Motor neuron (in vitro differentiated cells): ENCODE results near the gene CHST8. TPM values are rescaled to one million over a fixed set of nuclear protein-coding genes. Genes with fewer than 3 reads are reported as not detected.
A peak's percentile ranks its signal among the peaks of the same experiment; 100 is the strongest.

Experiments
- ATAC-seq, 8 experiments: fragments of 200-7000 bp; cut with Tn5 transposase; replicated peaks in 6 of 8; 2 replicates each; pipeline ENCODE4 v1.8.0; 2021; ENCODE audit warnings: mild to moderate bottlenecking in 8 of 8, moderate library complexity in 8 of 8
- H3K27ac ChIP-seq, 2 donors: fragments of 250-450 bp; sonication (Bioruptor Pico); 2 replicates each; pipeline ENCODE4 v1.9.0; 2021; ENCODE audit warnings: antibody characterized with exemption in 2 of 2, mild to moderate bottlenecking in 2 of 2, moderate library complexity in 1 of 2
- H3K4me1 ChIP-seq, 2 donors: fragments of 250-450 bp; sonication (Bioruptor Pico); replicated peaks in 1 of 2; 2 replicates each; pipeline ENCODE4 v1.6.1; 2021; ENCODE audit warnings: antibody characterized with exemption in 2 of 2, mild to moderate bottlenecking in 2 of 2, moderate library complexity in 1 of 2
- H3K4me3 ChIP-seq, 5 donors: fragments of 250-450 bp; sonication (Bioruptor Pico); 2 replicates each; pipeline ENCODE4 v1.9.0; 2021; ENCODE audit warnings: antibody characterized with exemption in 5 of 5, mild to moderate bottlenecking in 5 of 5, moderate library complexity in 4 of 5
- WGBS, 10 experiments: fragments of 450-650 bp; shearing (Covaris generic); methylation state at CpG; one replicate each; pipeline ENCODE4 v1.0.0; 2022; 5-methylcytosine and 5-hydroxymethylcytosine counted together
- in situ Hi-C, 9 experiments: fragments of 400-800 bp; cut with MboI; loops; one replicate each; pipeline ENCODE4 v1.15.0; 2021; ENCODE audit warnings: low sequenced_read_pairs in 9 of 9, low pct_unique_long_range_greater_than_20kb in 2 of 9; ENCODE audit not compliant: unreplicated experiment in 9 of 9
- total RNA-seq, 8 experiments: library from RNA; unstranded; fragments of 300-600 nt; gene quantifications; 2 replicates each; pipeline versions ENCODE4 v1.2.3 to v1.2.4, GENCODE V29; 2022

The CHST8 gene, protein sequence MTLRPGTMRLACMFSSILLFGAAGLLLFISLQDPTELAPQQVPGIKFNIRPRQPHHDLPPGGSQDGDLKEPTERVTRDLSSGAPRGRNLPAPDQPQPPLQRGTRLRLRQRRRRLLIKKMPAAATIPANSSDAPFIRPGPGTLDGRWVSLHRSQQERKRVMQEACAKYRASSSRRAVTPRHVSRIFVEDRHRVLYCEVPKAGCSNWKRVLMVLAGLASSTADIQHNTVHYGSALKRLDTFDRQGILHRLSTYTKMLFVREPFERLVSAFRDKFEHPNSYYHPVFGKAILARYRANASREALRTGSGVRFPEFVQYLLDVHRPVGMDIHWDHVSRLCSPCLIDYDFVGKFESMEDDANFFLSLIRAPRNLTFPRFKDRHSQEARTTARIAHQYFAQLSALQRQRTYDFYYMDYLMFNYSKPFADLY
- total RNA-seq, result 10 to 100 TPM in 4 of 8 experiments, 1 to 10 TPM in 3, under 1 TPM in 1; 0.84 to 17.0 (median 11.5) TPM

DNA sequence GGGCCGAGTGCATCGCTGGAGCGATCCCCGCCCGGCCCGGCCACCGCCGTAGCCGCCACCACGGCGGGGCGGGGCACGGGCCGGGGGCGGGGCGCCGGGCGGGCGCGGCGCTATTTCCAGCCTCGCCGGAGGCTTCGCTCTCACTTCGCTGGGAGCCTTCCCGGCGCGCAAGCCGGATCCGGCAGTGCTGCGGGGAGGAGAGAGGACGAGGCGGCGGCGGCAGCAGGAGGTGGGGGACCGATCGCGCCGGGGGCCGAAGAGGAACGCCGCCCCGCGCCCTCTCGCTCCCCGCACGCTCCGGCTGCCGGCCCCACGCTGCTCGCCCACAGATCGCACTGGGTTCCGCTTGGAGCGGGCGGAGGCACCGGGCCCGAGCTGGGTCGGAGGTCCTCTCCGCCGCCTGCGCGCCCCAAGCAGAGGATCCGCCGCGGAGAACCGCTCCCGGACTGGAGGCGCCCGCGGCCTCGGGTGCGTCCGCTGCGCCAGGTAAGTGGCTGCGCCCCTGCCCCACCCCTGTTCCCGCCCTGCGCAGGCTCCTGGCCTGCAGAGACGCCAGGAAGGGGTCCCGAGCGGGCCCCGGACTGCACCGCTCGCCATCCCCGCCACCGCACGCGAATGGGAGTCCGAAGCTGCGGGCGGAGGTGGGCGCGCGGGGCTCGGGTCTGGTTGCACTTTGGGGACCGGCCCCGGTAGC lies at the start of gene CHST8:
CHST8 (plus strand) TSS at position 143 of the 694 bp plus-strand sequence. CDS start 67,309 bp downstream, outside the sequence.
- Histone ChIP-seq H3K4me3 (peak within 1 kb of the TSS; percentile 45 to 77 (median 57)), H3K27ac (no peak within 1 kb of the TSS), H3K4me1 (peaks cover 14 to 19% of the 10 kb centered on the region in 2 donors)
- WGBS, 10 experiments, result 2% methylated on average over 9 of the region's 96 CpGs; no CpG with 5 or more reads in 9 of the 10 experiments
- in situ Hi-C loops, result no loop called here
- peak; percentile 72 to 86 (median 84) for ATAC-seq

DNA sequence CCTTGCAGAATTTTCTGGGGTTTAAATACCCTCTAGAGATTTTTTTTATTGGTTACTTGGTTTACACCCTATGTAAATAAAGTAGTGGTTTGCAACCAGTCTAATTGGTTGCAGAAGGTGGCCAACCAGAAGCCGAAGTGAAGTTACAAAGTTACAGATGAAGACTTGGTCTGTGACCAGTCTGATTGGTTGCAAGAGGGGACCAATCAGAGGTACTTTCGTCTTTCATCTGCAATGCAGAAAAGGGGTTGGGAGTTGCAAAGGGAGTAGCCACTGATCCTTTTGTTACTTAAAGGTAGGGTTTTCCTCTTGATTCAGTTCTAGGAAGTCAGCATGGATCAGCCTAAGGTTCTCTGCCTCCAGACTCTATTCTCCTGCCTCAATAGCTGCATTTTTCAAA lies 48.8 kb upstream of the CHST8 start:
- H3K4me1 ChIP-seq, result peaks cover 20 to 32% of the 10 kb centered on the region in 2 donors
- WGBS, 10 experiments, result 0 to 100% (median 53%) methylated on average over 1 to 2 of the region's 2 CpGs; no CpG with 5 or more reads in 1 of the 10 experiments
- in situ Hi-C loops, result no loop called here
- H3K4me3 ChIP-seq, result no peak overlapping the region
- H3K27ac ChIP-seq, result no peak overlapping the region
- ATAC-seq, result peak in 2 of 8 experiments; percentile 52 to 67

DNA sequence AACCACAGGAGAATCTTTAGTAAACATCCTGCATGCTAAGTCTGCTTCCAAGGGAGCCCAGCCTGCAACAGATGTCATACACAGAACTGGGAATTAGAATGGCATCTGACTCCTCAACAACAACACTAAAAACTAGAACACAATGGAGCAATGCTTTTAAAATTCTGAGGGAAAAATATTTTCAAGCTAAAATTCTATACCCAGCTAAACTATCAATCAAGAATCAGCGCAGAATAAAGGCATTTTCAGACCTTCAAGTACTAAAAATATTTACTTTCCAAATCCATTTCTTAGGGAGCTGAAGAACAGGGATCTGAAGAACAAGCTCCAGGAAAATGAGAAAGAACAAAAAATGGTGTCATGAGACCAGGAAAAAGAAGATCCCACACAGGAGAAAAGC lies 46.9 kb upstream of the CHST8 start:
- Histone ChIP-seq H3K4me1 (peaks cover 28 to 39% of the 10 kb centered on the region in 2 donors), H3K4me3 (no peak overlapping the region), H3K27ac (no peak overlapping the region)
- in situ Hi-C loops, result no loop called here
- WGBS, 10 experiments, result 0 to 94% (median 67%) methylated on average over 1 of the region's 1 CpG; no CpG with 5 or more reads in 3 of the 10 experiments
- no peak for ATAC-seq

DNA sequence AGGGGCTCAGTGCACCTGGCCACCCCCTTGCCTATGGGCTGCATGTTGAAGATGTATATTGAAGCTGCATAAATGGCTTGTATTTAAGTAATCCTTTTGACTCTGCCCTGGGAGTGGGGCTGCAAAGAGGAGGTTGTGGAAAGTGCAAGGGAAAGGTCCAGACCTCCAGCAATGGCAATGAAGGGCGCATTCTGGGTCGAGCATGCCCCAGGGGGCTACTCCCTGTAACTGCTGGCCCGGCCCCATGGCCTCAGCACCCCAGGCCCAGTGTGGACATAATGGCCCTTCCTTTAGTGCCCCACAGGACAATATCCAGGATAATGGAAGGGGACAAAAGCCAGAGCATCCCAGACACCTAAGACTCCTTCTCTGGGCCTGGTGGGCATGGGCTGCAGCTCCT lies 43.1 kb upstream of the CHST8 start:
- Histone ChIP-seq H3K4me3 (no peak overlapping the region), H3K4me1 (peaks cover 35 to 47% of the 10 kb centered on the region in 2 donors), H3K27ac (peak overlapping the region; percentile 67 to 75)
- ATAC-seq, result no peak
- in situ Hi-C loops, result no loop called here
- 0 to 78% methylated on average over 1 to 3 of the region's 3 CpGs; no CpG with 5 or more reads in 8 of the 10 experiments for WGBS, 10 experiments

DNA sequence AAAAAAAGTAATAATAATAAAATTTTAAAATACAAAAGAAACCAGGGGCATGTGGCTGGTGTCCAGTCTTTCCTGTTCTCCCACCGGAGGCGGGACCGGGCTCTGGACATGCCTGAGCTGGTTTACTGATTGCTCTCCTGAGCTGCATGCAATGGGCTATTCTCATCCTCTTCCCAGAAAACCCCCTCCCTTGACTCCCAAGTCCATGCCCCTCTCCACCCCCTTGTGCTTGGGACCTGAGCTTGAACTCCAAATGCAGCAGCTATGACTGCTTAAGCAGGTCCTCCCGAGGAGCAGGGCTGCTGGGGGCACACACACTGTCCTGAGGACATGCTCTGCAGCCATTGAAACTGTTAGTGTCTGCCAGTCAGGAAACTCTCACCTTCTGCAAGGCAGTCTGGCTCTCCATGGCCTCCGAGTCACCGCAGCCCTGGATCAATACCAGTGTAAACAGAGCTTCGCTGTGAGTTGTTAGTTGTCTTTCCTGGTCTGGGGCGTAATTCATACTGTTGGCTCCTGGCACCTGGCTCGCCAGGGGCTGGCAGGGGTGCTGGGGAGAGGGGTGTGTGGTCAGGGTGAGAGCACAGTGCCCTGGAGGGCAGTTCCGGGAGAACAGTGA lies 41.6 kb upstream of the CHST8 start:
- no peak overlapping the region for H3K4me3 ChIP-seq
- H3K4me1 ChIP-seq, result peaks cover 35 to 47% of the 10 kb centered on the region in 2 donors
- ATAC-seq, result peak in 6 of 8 experiments; percentile 18 to 62 (median 31)
- H3K27ac ChIP-seq, result peak overlapping the region in 1 of 2 donors; percentile 17
- 10 to 100% (median 58%) methylated on average over 1 to 4 of the region's 10 CpGs; no CpG with 5 or more reads in 3 of the 10 experiments for WGBS, 10 experiments
- in situ Hi-C loops, result no loop called here

DNA sequence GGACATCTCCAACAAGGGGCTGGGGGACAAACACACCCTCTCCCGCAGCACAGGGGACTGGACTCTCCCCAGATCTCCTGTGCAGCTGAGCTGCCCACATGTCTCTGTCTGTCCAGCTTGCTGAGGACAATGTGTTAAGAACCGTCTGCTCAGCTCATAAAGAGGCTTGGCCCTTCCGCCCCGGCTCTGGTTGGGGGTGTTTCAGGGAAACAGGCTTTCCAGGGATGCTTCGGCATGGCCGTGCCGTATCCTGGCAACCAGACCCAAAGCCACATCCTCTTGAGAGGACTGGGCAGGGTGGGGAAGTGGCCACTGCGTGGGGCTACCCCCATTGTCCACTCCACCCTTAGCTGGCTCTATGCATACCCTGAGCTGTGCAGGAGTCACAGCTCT lies 41.1 kb upstream of the CHST8 start:
- peak overlapping the region in 1 of 2 donors; percentile 17 for H3K27ac ChIP-seq
- peak in 7 of 8 experiments; percentile 16 to 90 (median 75) for ATAC-seq
- no peak overlapping the region for H3K4me3 ChIP-seq
- 4 to 60% (median 43%) methylated on average over 4 to 5 of the region's 8 CpGs; no CpG with 5 or more reads in 7 of the 10 experiments for WGBS, 10 experiments
- peaks cover 35 to 47% of the 10 kb centered on the region in 2 donors for H3K4me1 ChIP-seq
- in situ Hi-C loops, result no loop called here

DNA sequence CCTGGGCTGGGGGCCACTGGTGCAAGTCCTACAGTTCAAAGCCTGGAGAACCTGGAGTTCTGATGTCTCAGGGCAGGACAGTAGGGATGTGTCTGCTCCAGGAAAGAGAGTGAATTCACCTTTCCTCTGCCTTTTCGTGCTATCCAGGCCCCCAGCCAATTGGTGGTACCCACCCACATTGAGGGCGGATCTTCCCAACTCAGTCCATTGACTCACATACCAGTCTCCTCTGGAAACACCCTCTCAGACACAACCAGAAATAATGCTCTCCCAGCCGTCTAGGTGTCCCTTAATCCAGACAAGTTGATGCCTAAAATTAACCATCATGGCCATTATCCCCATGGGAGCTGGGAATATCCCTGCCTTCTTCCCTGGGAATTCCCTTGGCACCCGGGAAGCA lies 38.8 kb upstream of the CHST8 start:
- H3K27ac ChIP-seq, result no peak overlapping the region
- in situ Hi-C loops, result no loop called here
- WGBS, 10 experiments, result 0 to 80% (median 69%) methylated on average over 1 to 2 of the region's 4 CpGs; no CpG with 5 or more reads in 6 of the 10 experiments
- H3K4me1 ChIP-seq, result peaks cover 26 to 33% of the 10 kb centered on the region in 2 donors
- ATAC-seq, result peak in 2 of 8 experiments; percentile 61 to 75
- no peak overlapping the region for H3K4me3 ChIP-seq

DNA sequence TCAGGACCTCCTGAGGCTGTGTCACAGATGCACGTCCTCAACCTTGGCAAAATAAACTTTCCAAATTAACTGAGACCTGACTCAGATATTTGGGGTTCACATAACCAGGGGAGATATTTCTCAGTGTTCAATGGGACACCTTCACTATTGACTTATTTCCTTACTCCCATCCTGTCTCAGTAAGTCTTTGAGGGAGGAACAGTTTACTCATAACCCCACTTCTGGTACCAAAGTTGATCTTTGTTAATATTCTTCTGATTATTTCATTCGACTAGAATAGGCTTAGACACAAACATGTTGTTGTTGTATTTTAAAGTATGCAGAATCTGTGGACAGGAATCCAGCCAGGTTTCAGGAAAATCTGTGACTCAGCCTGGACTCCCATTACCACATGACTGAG lies 34.6 kb upstream of the CHST8 start:
- ATAC-seq, result no peak
- in situ Hi-C loops, result no loop called here
- no peak overlapping the region for H3K4me3 ChIP-seq
- 0 to 100% (median 56%) methylated on average over 1 to 2 of the region's 2 CpGs for WGBS, 10 experiments
- no peaks in the 10 kb centered on the region for H3K4me1 ChIP-seq
- no peak overlapping the region for H3K27ac ChIP-seq

DNA sequence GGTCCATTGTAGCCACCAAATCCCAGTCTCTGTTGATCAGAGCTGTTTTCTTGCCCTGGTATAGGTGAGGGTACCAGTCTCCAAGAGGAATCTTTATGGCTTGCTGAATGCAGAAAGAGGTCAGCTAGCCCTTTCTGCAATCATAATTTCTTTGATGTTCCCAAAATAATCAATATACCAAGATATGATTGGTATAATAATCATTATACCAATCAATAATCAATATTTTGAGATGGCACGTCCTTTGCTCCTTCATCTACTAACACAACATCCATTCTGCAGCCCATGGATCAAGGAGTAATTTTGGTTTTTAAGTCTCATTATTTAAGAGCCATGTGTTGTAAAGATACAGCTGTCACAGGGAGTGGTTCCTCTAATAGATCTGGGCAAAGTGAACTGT lies 31.5 kb upstream of the CHST8 start:
- in situ Hi-C loops, result no loop called here
- H3K4me1 ChIP-seq, result no peaks in the 10 kb centered on the region
- WGBS, 10 experiments, result 0 to 60% (median 30%) methylated on average over 1 of the region's 1 CpG; no CpG with 5 or more reads in 4 of the 10 experiments

DNA sequence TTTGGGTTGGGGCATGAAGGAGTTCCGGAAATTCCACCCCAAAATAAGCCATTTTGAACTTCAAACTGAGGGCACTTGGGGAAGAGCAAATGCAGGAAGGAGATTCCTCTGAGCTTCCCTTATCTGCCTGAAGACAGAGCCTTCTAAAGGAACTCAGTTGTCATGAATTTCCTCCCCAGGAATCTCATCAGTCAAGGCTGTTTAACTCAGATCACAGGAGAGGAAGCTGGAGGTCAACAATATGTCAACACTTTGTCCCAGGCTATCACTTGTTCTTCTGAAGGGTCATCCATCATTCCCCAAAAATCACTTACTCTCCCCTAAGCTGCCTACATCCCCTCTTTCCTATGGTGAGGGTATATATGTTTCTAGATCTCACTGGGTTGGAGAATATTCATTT lies 26.0 kb upstream of the CHST8 start:
- no peak for ATAC-seq
- in situ Hi-C loops, result no loop called here
- no peak overlapping the region for H3K4me3 ChIP-seq
- WGBS, 10 experiments, result 0 to 67% (median 20%) methylated on average over 1 of the region's 1 CpG; no CpG with 5 or more reads in 2 of the 10 experiments
- H3K4me1 ChIP-seq, result no peaks in the 10 kb centered on the region
- no peak overlapping the region for H3K27ac ChIP-seq

More for the DNA sequence above, 31.5 kb upstream of the CHST8 start:
- H3K4me3 ChIP-seq, result no peak overlapping the region
- no peak overlapping the region for H3K27ac ChIP-seq
- no peak for ATAC-seq

DNA sequence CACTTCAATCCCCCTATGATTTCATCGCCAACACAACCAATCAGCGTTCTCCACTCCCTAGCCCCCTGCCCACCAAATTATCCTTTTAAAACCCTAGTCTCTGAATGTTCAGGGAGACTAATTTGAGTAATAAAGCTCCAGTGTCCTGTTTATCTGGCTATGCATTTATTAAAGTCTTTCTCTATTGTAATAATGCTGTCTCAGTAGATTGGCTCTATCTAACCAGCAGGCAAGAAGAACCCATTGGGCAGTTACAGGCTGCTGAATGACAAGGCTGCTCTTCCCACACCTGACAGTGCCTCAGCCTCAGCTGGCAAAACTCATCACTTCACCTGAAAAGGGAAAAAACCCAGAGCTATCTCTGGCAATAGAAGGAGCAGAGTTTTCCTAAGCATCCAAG lies 20.2 kb upstream of the CHST8 start:
- in situ Hi-C loops, result no loop called here
- Histone ChIP-seq H3K27ac (peak overlapping the region in 1 of 2 donors; percentile 65), H3K4me3 (no peak overlapping the region), H3K4me1 (peaks cover 10 to 18% of the 10 kb centered on the region in 2 donors)
- no peak for ATAC-seq
- 30 to 100% (median 100%) methylated on average over 1 to 2 of the region's 2 CpGs; no CpG with 5 or more reads in 3 of the 10 experiments for WGBS, 10 experiments

DNA sequence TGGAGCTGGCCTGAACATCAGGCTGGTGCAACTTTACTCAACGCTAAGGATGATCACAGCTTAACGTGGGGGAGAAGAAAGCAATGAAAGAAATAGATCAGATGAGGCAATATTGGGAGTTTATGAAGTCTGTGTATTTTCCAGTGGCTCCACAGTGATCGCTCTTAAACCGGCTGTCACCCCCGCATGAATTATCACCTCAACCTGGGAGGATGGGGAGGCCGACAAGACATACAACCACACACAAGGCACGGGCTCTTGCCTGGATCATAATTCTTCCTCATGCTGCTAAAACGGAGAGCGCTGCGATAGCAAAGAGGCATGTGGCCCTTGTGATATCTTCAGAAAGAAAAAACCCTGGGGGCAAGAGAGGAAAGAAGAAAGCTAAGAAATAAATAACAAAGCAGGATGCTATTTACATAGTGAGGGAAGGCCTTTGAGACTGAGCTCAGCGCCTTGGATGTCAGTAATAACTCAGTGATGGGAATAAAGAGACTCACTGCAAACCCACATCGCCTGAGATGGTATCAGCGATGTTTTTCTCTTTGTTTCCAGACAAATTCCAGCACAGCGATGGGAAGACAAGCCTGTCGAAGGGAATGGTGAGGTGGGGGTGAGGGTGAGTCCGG lies 19.1 kb upstream of the CHST8 start:
- 26 to 72% (median 65%) methylated on average over 1 to 14 of the region's 16 CpGs; no CpG with 5 or more reads in 1 of the 10 experiments for WGBS, 10 experiments
- peaks cover 10 to 18% of the 10 kb centered on the region in 2 donors for H3K4me1 ChIP-seq
- in situ Hi-C loops, result no loop called here
- H3K27ac ChIP-seq, result peak overlapping the region; percentile 49 to 65
- no peak overlapping the region for H3K4me3 ChIP-seq
- peak in 5 of 8 experiments; percentile 89 to 96 (median 94) for ATAC-seq
